Suprapubic skin (tissue), 4 donors: ENCODE data around the gene GNS. TPM values are rescaled to one million over a fixed set of nuclear protein-coding genes. Genes with fewer than 3 reads are reported as not detected.

Experiments
- DNase-seq, 2 donors: peaks; one replicate each; pipeline ENCODE4 v3.0.0-alpha.2; 2019; ENCODE audit warnings: low spot score in 2 of 2
- H3K27ac ChIP-seq: fragments of 200-600 bp; sonication (generic); one replicate; pipeline ENCODE4 v1.5.1; 2019
- H3K27me3 ChIP-seq: fragments of 200-600 bp; sonication (generic); one replicate; pipeline ENCODE4 v1.5.1; 2019
- H3K36me3 ChIP-seq: fragments of 200-600 bp; sonication (generic); one replicate; pipeline ENCODE4 v1.5.1; 2019
- H3K4me1 ChIP-seq: fragments of 200-600 bp; sonication (generic); one replicate; pipeline ENCODE4 v1.5.1; 2019
- H3K4me3 ChIP-seq: fragments of 200-600 bp; sonication (generic); one replicate; pipeline ENCODE4 v1.5.1; 2019; ENCODE audit warnings: mild to moderate bottlenecking
- H3K9me3 ChIP-seq: fragments of 200-600 bp; sonication (generic); one replicate; pipeline ENCODE4 v1.5.1; 2019
- CTCF ChIP-seq, 2 donors: fragments of 200-600 bp in 1 of 2; fragments of 450-650 bp in 1 of 2; sonication (generic) in 1 of 2; IDR thresholded peaks; one replicate each; pipeline ENCODE4 v1.5.1; 2016 to 2019; ENCODE audit warnings: antibody characterized with exemption in 2 of 2, mild to moderate bottlenecking in 1 of 2, moderate library complexity in 1 of 2
- EP300 ChIP-seq: sonication (generic); formaldehyde crosslinking; IDR thresholded peaks from one replicate; pipeline ENCODE4 v1.6.1; 2017; ENCODE audit warnings: antibody characterized with exemption
- POLR2A ChIP-seq, 2 donors: fragments of 450-650 bp; IDR thresholded peaks; one replicate each; pipeline ENCODE4 v1.6.1; 2017; ENCODE audit warnings: antibody characterized with exemption in 2 of 2, mild to moderate bottlenecking in 2 of 2, moderate library complexity in 2 of 2
- POLR2AphosphoS5 ChIP-seq, 3 donors: sonication (generic); formaldehyde crosslinking; IDR thresholded peaks; one replicate each; pipeline ENCODE4 v1.6.1; 2017; ENCODE audit warnings: antibody characterized with exemption in 3 of 3
- WGBS: methylation state at CpG from one replicate; pipeline ENCODE4 v1.1.5; 2018; 5-methylcytosine and 5-hydroxymethylcytosine counted together
- total RNA-seq, 4 donors: library from RNA; depleted of rRNA; stranded (reverse); fragments of >200 nt; gene quantifications; one replicate each; pipeline ENCODE4 v1.1.0, GENCODE V29; 2016

GNS gene
- total RNA-seq, 4 donors from 2014 or later, result 46.7 to 56.7 (median 49.6) TPM

- peaks cover 10% of the 10 kb centered on the region for H3K4me1 ChIP-seq
- WGBS, result 93% methylated on average over 7 of the region's 7 CpGs
- H3K36me3 ChIP-seq, result peaks cover 18% of the 10 kb centered on the region
- no peak for TF ChIP-seq CTCF (IDR thresholded peaks at IDR 0.05)
- no peak for TF ChIP-seq POLR2AphosphoS5 (IDR thresholded peaks at IDR 0.05)
- TF ChIP-seq POLR2A (IDR thresholded peaks at IDR 0.05), result no peak
- no peak for TF ChIP-seq EP300
- no peaks in the 10 kb centered on the region for H3K27me3 ChIP-seq
- no peak overlapping the region for H3K27ac ChIP-seq
- H3K9me3 ChIP-seq, result no peaks in the 10 kb centered on the region
- no peak for DNase-seq
- H3K4me3 ChIP-seq, result no peak overlapping the region
Measured at GRCh38 chr12:64688715-64689114, 70.5 kb downstream of the GNS start.

GRCh38 chr12:64688219-64688618, 71.0 kb downstream of the GNS start:
- no peak for DNase-seq
- H3K27ac ChIP-seq, result peak overlapping the region; percentile 3
- H3K9me3 ChIP-seq, result no peaks in the 10 kb centered on the region
- H3K36me3 ChIP-seq, result peaks cover 18% of the 10 kb centered on the region
- no peaks in the 10 kb centered on the region for H3K27me3 ChIP-seq
- TF ChIP-seq POLR2A (IDR thresholded peaks at IDR 0.05) (no peak), CTCF (IDR thresholded peaks at IDR 0.05) (no peak), POLR2AphosphoS5 (IDR thresholded peaks at IDR 0.05) (no peak), EP300 (no peak)
- no peak overlapping the region for H3K4me3 ChIP-seq
- peaks cover 10% of the 10 kb centered on the region for H3K4me1 ChIP-seq
- WGBS, result 70% methylated on average over 6 of the region's 6 CpGs

- no peak overlapping the region for H3K4me3 ChIP-seq
Measured at GRCh38 chr12:64687816-64688215, 71.4 kb downstream of the GNS start.

GRCh38 chr12:64685605-64686004, 73.6 kb downstream of the GNS start:
- WGBS, result 97% methylated on average over 15 of the region's 15 CpGs
- no peak overlapping the region for H3K27ac ChIP-seq
- peaks cover 18% of the 10 kb centered on the region for H3K36me3 ChIP-seq

More at GRCh38 chr12:64687816-64688215, 71.4 kb downstream of the GNS start:
- H3K9me3 ChIP-seq, result no peaks in the 10 kb centered on the region
- TF ChIP-seq POLR2AphosphoS5 (IDR thresholded peaks at IDR 0.05) (no peak), EP300 (no peak), POLR2A (IDR thresholded peaks at IDR 0.05) (no peak)
- no peaks in the 10 kb centered on the region for H3K27me3 ChIP-seq
- no peak for DNase-seq
- H3K27ac ChIP-seq, result peak overlapping the region; percentile 3
- peaks cover 18% of the 10 kb centered on the region for H3K36me3 ChIP-seq
- 49% methylated on average over 5 of the region's 5 CpGs for WGBS
- peaks cover 14% of the 10 kb centered on the region for H3K4me1 ChIP-seq

GRCh38 chr12:64685050-64685449, 74.2 kb downstream of the GNS start:
- Histone ChIP-seq H3K27ac (no peak overlapping the region), H3K36me3 (peaks cover 18% of the 10 kb centered on the region), H3K9me3 (no peaks in the 10 kb centered on the region), H3K27me3 (no peaks in the 10 kb centered on the region), H3K4me3 (no peak overlapping the region), H3K4me1 (peaks cover 31% of the 10 kb centered on the region)
- TF ChIP-seq EP300, result no peak
- WGBS, result 93% methylated on average over 6 of the region's 6 CpGs
- DNase-seq, result no peak

More at GRCh38 chr12:64685605-64686004, 73.6 kb downstream of the GNS start:
- Histone ChIP-seq H3K9me3 (no peaks in the 10 kb centered on the region), H3K4me1 (peaks cover 25% of the 10 kb centered on the region), H3K27me3 (no peaks in the 10 kb centered on the region), H3K4me3 (no peak overlapping the region)
- TF ChIP-seq CTCF (IDR thresholded peaks at IDR 0.05) (no peak), POLR2A (IDR thresholded peaks at IDR 0.05) (no peak), POLR2AphosphoS5 (IDR thresholded peaks at IDR 0.05) (no peak)
- no peak for DNase-seq

- 88% methylated on average over 10 of the region's 10 CpGs for WGBS
- Histone ChIP-seq H3K9me3 (no peaks in the 10 kb centered on the region), H3K27ac (no peak overlapping the region), H3K4me1 (peaks cover 41% of the 10 kb centered on the region), H3K27me3 (no peaks in the 10 kb centered on the region), H3K4me3 (no peak overlapping the region), H3K36me3 (peaks cover 18% of the 10 kb centered on the region)
- TF ChIP-seq CTCF (IDR thresholded peaks at IDR 0.05) (no peak), EP300 (no peak), POLR2A (IDR thresholded peaks at IDR 0.05) (no peak), POLR2AphosphoS5 (IDR thresholded peaks at IDR 0.05) (no peak)
- DNase-seq, result no peak
Measured at GRCh38 chr12:64683816-64684543, 75.2 kb downstream of the GNS start.
